HG02970 (cell line): ENCODE measurements around the gene ALOX12.

ENCODE experiments used
- ATAC-seq: cut with Tn5 transposase; IDR thresholded peaks from one replicate; pipeline ENCODE4 v1.9.1; 2021; ENCODE audit warnings: mild to moderate bottlenecking, moderate library complexity, moderate number of reproducible peaks; ENCODE audit not compliant: unreplicated experiment, low FRiP score

Gene ALOX12

GRCh38 chr17:7020894-7021664 is 25.2 kb downstream of the ALOX12 start:
- no peak for ATAC-seq

- ATAC-seq: no peak
These were observed 26.3 kb downstream of the ALOX12 start for GRCh38 chr17:7021993-7022778.

- ATAC-seq: no peak
These were observed 27.1 kb downstream of the ALOX12 start, which contains the start of gene BCL6B for GRCh38 chr17:7022781-7023571. TSS of gene BCL6B (plus strand) at chr17:7023050. CDS start at chr17:7023672, 622 bp downstream.

- no peak for ATAC-seq
These were observed 27.9 kb downstream of the ALOX12 start for GRCh38 chr17:7023576-7024401.

- no peak for ATAC-seq
These were observed 28.5 kb downstream of the ALOX12 start for GRCh38 chr17:7024402-7024785.

- ATAC-seq: no peak
These were observed 29.4 kb downstream of the ALOX12 start for GRCh38 chr17:7025245-7025644.

GRCh38 chr17:7026471-7027115 is 30.7 kb downstream of the ALOX12 start:
- no peak for ATAC-seq

GRCh38 chr17:7027335-7027734 is 31.5 kb downstream of the ALOX12 start:
- ATAC-seq: no peak

- ATAC-seq: no peak
These were observed 33.2 kb downstream of the ALOX12 start for GRCh38 chr17:7029096-7029495.

GRCh38 chr17:7029659-7030058 is 33.8 kb downstream of the ALOX12 start:
- no peak for ATAC-seq

GRCh38 chr17:7034955-7035590 is 39.2 kb downstream of the ALOX12 start:
- ATAC-seq: no peak

GRCh38 chr17:7035591-7036368 is 39.9 kb downstream of the ALOX12 start, which contains the start of gene SLC16A13:
TSS of gene SLC16A13 (plus strand) at chr17:7036015. CDS start at chr17:7036383, 368 bp downstream.
- ATAC-seq: peak; percentile 90

- ATAC-seq: no peak
These were observed 42.4 kb downstream of the ALOX12 start for GRCh38 chr17:7038025-7038862.

GRCh38 chr17:7039832-7040231 is 44.0 kb downstream of the ALOX12 start:
- no peak for ATAC-seq

- no peak for ATAC-seq
These were observed 46.0 kb downstream of the ALOX12 start for GRCh38 chr17:7041607-7042500.

GRCh38 chr17:7042501-7043181 is 46.8 kb downstream of the ALOX12 start:
- no peak for ATAC-seq
